Glomerular visceral epithelial cell (primary cell): Measurements from ENCODE around the gene RGR.
A peak's percentile ranks its signal among the peaks of the same experiment; 100 is the strongest.

Experiments used
- DNase-seq: peaks from one replicate; pipeline ENCODE4 v3.0.0-alpha.2; 2016; ENCODE audit errors: extremely low spot score

The RGR gene

GRCh38 chr10:84296091-84296981, 51.5 kb downstream of the RGR start:
- peak; percentile 12 for DNase-seq

- DNase-seq, result no peak
Measured at GRCh38 chr10:84298057-84298456, 53.2 kb downstream of the RGR start.

- DNase-seq, result no peak
Measured at GRCh38 chr10:84302223-84302622, 57.4 kb downstream of the RGR start.

- DNase-seq, result no peak
Measured at GRCh38 chr10:84306751-84307384, 62.0 kb downstream of the RGR start.

- DNase-seq, result no peak
Measured at GRCh38 chr10:84308021-84308420, 63.2 kb downstream of the RGR start.

- DNase-seq, result peak; percentile 82
Measured at GRCh38 chr10:84308481-84309304, 63.8 kb downstream of the RGR start.
